ENCODE measurements around the gene BICD1. TPM values are rescaled to one million over a fixed set of nuclear protein-coding genes. Genes with fewer than 3 reads are reported as not detected.

The BICD1 gene
- total and polyA plus RNA-seq, 2 donors (not counting 3 experiments of a cell fraction or from before 2014, with no cell fraction given), result 12.2 to 51.0 TPM

- no TSS peak for BruUV-seq (replicated peaks)
- Histone ChIP-seq H3K36me3 (ENCODE audit: control insufficient read depth in 2 of 2, extremely low read depth in 1 of 2, insufficient read depth in 2 of 2, low read length in 2 of 2) (no peaks in the 10 kb centered on the region), H3K9ac (replicated peaks; ENCODE audit: extremely low read depth, insufficient read depth, low read length) (no peak overlapping the region), H3K9me1 (replicated peaks; ENCODE audit: control insufficient read depth, extremely low read depth, insufficient read depth, low read length) (no peaks in the 10 kb centered on the region), H2AFZ (ENCODE audit: low read depth, low read length) (no peak overlapping the region), H4K20me1 (replicated peaks; ENCODE audit: control insufficient read depth, extremely low read depth, insufficient read depth, low read length) (no peaks in the 10 kb centered on the region), H3K79me2 (ENCODE audit: control insufficient read depth, insufficient read depth, low read length) (no peaks in the 10 kb centered on the region), H3K4me3 (replicated peaks in 1 of 3; ENCODE audit: insufficient read depth in 1 of 3, low read depth in 1 of 3, low read length in 3 of 3) (no peak overlapping the region), H3K9me3 (replicated peaks; ENCODE audit: control insufficient read depth, insufficient read depth, low read length) (no peaks in the 10 kb centered on the region), H3K4me1 (ENCODE audit: control insufficient read depth, extremely low read depth, insufficient read depth, low read length) (peaks cover 12% of the 10 kb centered on the region), H3K27ac (ENCODE audit: insufficient read depth, low read depth, low read length) (no peak overlapping the region), H3K4me2 (ENCODE audit: insufficient read depth, low read length) (peak overlapping the region; percentile 65), H3K27me3 (ENCODE audit: control insufficient read depth in 2 of 2, insufficient read depth in 2 of 2, low read length in 2 of 2) (peaks cover 0 to 2% of the 10 kb centered on the region in 2 experiments)
- intact Hi-C loops (cut with micrococcal nuclease) (loop anchor here (2.0 kb wide), 1 partner anchor 38 kb away; the partner anchor contains the start of gene BICD1), dilution Hi-C loops (cut with MboI; ENCODE audit: extremely low pct_ligation_motif_present, low sequenced_read_pairs) (no loop called here)
- ChIA-PET CTCF (interaction anchor here (0.6 to 5.0 kb wide), 10 partner anchors 9 to 416 kb away, joined by 3 to 29 read pairs (median 4); no protein-coding TSS in a partner anchor), POLR2A (no interaction called here)
- DNase-seq (ENCODE audit: low read depth, low spot score) (peak; percentile 83), FAIRE-seq (peak; percentile 80)
- TF ChIP-seq MYC (IDR thresholded peaks at IDR 0.05; ENCODE audit: low read depth, low read length) (no peak), POLR2AphosphoS5 (IDR thresholded peaks at IDR 0.05; ENCODE audit: insufficient read depth, low read depth, low read length) (peak; percentile 30), FOS (IDR thresholded peaks at IDR 0.05; ENCODE audit: borderline replicate concordance, insufficient read depth, low read length) (peak; percentile 68), MAX (IDR thresholded peaks at IDR 0.05; ENCODE audit: insufficient read depth, insufficient read length) (no peak), GATA2 (IDR thresholded peaks at IDR 0.05; ENCODE audit: insufficient read depth, insufficient read length, low read depth, low read length) (peak; percentile 50), POLR2A (IDR thresholded peaks at IDR 0.05; ENCODE audit: low read depth, low read length) (no peak), EZH2 (IDR thresholded peaks at IDR 0.05; ENCODE audit: borderline replicate concordance, low read depth, low read length, severe bottlenecking) (no peak), JUN (IDR thresholded peaks at IDR 0.05; ENCODE audit: borderline replicate concordance, insufficient read depth, insufficient read length, low read depth) (peak; percentile 78), CTCF (IDR thresholded peaks at IDR 0.05; ENCODE audit: extremely low read depth in 1 of 2, insufficient read depth in 1 of 2, low read depth in 1 of 2, low read length in 2 of 2) (no peak)
Observed at GRCh38 chr12:32069071-32069470, 37.6 kb upstream of the BICD1 start.
